Activated T-helper 1 cell treated with anti-CD3 and anti-CD28 coated beads, Interleukin-2, amount 50 U/mL, for 16 hours (primary cell): ENCODE data around the gene STMP1.
"Not testable (repeated sequence)": the region's sequence is repeated elsewhere in the genome, so short reads cannot be mapped to it uniquely, and the experiment has no call there.

Source experiments
- DNase-seq, 2 donors: peaks; one replicate each; pipeline ENCODE4 v3.0.0-alpha.2; 2020; ENCODE audit warnings: low read depth in 1 of 2, low spot score in 1 of 2

Gene STMP1

DNA sequence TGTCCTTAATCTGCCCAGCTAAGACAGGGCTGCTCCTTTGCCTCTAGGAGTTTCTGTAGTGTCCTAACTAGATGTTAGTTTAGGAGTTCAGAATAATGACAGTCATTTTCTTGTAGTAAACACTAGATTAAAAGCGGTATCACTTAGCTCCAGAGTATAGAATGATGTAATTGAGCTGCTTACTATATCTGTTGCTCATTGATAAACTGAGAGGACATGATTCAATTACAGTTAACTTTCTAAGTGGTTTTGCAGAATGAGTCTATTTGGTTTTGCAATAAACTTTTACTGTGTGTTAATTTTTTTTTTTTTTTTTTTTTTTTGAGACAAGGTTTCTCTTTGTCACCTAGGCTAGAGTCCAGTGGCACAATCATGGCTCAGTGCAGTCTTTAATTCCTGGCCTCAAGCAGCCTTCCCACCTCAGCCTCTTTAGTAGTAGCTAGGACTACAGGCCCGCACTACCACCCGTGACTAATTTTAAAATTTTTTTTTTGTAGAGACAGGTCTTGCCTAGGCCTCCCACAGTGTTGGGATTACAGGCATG, 1.8 kb downstream of the STMP1 start:
- no peak for DNase-seq

- no peak for DNase-seq
These were observed 2.7 kb downstream of the STMP1 start for GRCh38 chr7:135665042-135665441.

GRCh38 chr7:135666156-135666555, 3.8 kb downstream of the STMP1 start:
- DNase-seq: no peak

DNA sequence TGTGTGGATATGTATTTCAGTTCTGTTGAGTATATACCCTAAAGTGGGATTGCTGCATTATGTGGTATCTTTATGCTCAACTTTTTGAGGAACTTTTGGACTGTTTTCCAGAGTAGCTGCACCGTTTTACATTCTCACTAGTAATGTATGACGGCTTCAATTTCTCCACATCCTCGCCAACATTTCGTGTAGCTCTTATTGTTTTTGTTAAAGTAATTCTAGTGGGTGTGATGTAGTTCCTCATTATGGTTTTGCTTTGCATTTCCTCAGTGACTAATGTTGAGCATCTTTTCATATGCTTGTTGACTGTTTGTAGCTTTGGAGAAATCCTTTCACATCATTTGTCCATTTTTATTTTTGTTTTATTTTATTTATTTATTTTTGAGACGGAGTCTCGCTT, 4.5 kb downstream of the STMP1 start:
- no peak for DNase-seq

GRCh38 chr7:135667626-135668025, 5.3 kb downstream of the STMP1 start:
- not testable (repeated sequence) for DNase-seq

DNA sequence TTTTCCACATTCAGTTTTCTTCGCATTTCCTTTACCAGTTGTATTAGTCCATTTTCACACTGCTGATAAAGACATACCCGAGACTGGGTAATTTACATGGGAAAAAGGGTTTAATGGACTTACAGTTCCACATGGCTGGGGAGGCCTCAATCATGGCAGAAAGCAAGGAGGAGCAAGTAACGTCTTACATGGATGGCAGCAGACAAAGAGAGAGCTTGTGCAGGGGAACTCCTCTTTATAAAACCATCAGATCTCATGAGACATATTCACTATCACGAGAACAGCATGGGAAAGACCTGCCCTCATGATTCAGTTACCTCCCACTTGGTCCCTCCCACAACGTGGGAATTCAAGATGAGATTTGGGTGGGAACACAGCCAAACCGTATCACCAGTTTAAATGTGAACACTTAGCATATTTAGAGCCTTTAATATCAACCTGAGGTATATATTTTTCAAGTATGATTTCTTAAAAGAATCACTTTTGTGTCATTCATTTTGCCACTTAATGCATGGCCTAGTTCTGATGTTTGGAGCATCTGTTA, 6.6 kb downstream of the STMP1 start:
- DNase-seq: not testable (repeated sequence)

- DNase-seq: no peak
These were observed 7.5 kb downstream of the STMP1 start for GRCh38 chr7:135669774-135670173.

DNA sequence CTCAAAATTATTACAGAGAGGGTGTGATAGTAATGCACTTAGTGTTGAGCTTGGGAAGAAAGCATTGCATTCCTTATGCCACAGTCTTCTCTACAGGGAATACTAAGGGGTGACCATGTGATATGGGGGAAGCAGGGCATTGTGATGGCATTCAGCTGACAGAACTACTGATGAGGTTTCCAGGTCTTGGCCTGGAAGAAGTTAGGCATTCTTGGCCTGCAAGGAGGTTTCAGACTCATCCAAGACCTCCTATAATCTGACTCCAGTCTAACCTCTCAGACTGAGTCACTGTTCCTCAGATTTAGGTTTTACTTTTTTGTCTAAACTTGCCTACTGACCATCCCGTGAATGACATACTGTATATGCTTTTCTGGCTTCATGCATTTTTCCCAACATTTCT, 7.9 kb downstream of the STMP1 start:
- DNase-seq: no peak

DNA sequence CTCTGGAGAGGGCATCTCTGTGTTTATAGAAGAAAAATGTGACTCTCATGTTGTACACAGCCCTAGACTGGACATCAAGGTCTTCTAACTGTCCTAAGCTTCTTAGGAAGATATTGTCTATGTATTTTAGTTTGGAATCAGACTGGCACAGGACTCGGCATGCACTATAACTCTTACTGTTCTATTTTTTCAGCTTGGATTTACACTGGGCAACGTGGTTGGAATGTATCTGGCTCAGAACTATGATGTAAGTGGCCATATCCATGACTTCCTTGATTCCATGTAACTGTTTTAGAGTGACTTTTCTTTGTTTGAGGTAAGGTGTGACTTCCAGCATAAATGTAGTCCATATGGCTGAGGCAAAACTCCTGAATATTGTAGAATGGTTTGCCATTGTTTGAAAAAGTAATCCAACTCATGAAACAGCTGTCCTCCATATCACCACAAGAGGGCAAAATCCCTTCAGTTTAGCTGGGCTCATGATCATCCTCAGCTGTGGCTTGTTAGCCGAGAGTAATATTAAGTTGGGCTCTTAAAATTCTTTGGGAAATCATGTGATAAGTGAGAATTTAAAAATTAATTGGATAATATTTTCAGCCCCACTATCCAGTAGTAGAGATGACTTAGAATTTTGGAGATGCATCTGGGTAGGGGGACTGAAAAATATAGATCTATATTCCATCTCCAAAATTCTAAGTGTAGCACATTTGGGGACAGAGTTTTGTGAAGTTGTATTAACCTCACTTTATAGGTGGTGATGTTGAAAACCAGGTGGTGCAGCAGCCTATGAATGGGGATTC, 10.4 kb downstream of the STMP1 start:
- DNase-seq: no peak

GRCh38 chr7:135673360-135673706, 11.0 kb downstream of the STMP1 start:
- DNase-seq: no peak

GRCh38 chr7:135678612-135679575, 16.6 kb downstream of the STMP1 start:
- DNase-seq: no peak

DNA sequence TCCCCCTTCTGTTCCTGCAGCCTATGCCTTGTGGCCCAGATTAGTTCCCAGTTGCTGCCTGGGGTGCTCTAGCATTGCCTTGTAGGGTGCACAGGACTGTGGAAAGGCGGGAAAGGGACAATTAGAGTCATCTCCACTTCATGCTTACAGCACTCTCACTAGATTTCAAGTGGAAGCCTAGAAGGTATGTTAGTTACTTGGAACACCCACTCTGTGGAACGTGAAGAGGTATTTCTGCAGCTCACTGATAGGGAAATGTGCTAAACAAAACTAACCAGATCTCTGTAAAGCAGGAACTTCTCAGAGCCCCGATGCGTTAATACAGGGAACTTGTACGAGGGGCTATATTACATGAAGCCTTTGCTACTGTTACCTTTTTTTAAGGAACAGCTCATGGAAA, 19.4 kb downstream of the STMP1 start:
- DNase-seq: no peak

DNA sequence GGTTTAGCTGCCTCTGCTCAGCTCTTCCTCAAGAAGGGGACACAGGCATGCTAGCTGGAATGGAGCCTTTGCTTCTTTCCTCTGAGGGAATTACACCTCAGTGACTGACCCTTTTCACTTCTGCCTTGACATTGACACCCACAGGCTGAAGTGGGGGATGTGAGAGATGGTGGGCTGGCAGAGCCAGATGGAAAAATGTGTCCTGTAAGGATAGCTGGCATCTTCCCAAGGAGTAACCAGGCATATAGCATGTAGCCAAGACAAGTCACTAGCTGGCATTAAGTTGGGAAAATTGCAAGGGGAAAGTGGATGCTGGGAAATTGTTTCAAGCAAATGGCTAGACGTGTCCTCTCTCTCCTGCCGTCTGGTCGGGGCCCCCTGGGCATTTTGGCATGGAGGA, 19.9 kb downstream of the STMP1 start:
- no peak for DNase-seq

DNA sequence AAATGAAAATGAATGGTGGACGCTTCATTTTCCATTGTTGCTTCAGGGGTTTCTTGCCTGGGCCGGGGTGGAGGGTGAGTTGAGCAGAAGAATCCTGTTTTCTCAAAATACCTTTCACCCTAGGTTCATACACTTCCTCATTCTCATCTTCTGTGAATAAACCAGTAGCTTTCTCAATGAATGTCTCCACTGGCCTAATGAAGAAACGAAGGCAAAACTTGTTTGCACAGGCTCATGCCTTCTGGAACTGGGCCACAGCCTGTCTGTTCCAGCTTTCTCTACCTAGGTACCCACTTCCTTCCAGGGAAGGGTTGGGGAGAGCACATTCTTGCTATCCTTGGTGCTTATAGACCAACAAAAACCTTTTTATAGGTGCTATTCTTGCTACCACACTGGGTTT, 21.3 kb downstream of the STMP1 start:
- DNase-seq: no peak

DNA sequence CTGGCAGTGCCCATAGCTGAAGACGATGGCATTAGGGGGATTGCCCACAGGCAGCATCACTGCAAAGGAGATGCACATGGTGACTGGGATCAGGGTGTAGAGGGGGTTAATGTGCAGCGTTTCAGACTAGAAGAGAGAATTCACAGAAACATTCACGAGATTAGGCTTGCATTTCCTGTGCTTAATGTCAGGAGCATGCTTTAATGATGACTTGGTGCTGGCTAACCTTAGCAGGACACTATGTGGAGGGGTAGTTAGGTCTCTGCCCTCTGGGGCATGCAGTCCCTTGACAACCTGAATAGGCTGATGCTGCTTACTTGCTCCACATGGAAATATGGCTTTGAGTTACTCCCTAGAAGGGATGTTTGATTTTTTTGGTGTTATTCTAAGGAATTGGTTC, 21.8 kb downstream of the STMP1 start:
- no peak for DNase-seq

- DNase-seq: no peak
These were observed 22.4 kb downstream of the STMP1 start for GRCh38 chr7:135684699-135685098.

DNA sequence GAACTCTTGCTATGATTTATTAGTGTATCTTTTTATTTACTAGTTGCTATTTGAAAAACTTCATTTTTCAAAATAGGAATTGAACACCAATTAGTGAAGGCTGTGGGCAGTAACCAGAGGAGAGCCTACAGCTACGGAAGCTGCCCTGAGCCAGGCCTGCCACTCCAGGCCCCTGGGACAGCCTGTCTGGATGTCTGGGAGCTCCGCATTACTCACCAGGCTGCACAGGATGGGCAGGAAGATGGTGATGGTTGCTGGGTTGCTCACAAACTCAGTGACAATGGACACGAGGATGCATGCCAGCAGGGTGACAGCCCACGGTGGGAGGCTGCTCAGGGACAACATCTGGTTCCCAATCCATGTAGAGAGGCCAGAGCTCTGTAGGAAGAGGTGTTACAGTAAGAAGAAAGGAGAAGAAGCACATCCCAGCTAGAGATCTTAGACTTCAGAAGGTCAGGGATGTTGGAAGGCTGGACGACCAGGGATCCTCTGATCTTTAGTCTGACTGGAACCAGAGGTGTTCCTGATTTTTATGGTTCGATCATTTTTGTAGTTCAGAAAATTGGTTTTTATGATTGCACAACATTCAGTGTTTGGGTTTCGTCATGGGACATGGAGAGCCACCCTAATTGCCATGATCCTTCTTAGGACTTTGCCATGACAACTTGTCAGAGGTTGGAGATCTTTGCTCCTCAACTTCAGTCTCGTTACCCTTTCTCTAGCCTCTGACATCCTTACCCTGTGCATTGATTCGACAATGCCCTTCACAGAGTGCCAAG, 23.2 kb downstream of the STMP1 start:
- no peak for DNase-seq

DNA sequence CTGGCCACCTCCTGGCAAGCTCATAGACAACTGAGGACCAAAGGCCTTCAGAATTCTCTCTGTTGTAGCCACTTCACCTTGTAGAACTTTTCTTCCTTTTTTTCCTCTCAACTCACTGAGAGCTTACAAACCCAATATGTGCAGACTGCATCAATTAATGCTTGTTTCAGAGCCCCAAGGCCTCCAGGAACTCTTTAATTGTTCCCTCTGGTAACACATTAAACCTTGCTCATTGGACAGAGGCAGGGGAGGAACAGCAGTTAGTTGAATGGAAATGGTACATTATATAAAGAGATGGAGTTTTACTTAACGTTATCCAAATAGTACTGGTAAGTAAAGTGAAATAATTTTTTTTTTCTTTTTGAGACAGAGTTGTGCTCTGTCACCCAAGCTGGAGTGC, 25.2 kb downstream of the STMP1 start:
- no peak for DNase-seq

GRCh38 chr7:135690566-135690965, 28.3 kb downstream of the STMP1 start:
- no peak for DNase-seq

DNA sequence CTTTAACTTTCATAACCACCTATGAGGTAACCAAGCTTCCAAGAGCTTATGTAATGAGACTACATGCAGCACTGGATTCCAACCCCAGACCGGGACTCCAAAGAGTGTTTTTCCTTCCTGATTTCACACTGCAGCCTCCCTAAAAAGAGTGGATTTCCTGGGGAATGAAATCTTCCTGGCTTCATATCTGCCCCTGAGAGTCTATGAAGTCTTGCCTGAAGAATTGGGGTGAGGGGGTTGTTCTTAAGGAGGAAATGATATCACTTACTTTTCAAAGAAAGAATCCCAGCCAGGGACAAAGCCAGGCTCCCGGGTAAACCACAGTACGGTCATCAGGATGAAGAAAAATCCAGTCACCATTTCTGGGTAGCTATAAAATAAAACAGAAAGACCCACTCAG, 29.7 kb downstream of the STMP1 start:
- DNase-seq: no peak

- not testable (repeated sequence) for DNase-seq
These were observed 30.3 kb downstream of the STMP1 start for GRCh38 chr7:135692606-135693005.
